ENCODE data around the gene SLC16A9.

DNA sequence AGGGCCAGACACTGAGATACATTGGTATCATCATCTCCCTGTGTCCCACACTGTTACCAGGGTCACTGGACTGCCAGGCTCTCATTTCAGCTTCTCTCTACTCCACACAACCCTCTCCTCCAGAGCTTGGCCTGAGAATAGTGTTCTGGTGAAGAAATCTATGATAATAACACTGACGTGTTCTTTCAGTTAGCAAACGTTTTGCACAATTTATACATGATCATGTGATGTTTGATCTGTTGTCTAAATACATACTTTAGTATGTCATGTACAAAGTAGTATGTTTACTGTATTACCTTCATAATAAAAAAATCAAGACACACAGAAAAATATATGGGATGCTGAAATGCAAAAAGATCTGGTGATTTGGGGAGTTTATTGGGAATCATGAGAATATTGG, 5.0 kb downstream of the SLC16A9 start:
- TF ChIP-seq, protein P1, sequence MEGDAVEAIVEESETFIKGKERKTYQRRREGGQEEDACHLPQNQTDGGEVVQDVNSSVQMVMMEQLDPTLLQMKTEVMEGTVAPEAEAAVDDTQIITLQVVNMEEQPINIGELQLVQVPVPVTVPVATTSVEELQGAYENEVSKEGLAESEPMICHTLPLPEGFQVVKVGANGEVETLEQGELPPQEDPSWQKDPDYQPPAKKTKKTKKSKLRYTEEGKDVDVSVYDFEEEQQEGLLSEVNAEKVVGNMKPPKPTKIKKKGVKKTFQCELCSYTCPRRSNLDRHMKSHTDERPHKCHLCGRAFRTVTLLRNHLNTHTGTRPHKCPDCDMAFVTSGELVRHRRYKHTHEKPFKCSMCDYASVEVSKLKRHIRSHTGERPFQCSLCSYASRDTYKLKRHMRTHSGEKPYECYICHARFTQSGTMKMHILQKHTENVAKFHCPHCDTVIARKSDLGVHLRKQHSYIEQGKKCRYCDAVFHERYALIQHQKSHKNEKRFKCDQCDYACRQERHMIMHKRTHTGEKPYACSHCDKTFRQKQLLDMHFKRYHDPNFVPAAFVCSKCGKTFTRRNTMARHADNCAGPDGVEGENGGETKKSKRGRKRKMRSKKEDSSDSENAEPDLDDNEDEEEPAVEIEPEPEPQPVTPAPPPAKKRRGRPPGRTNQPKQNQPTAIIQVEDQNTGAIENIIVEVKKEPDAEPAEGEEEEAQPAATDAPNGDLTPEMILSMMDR (IDR thresholded peaks at IDR 0.05) = no peak
- no peak for TF ChIP-seq POLR2A (IDR thresholded peaks at IDR 0.05)
